ENCODE data around the gene ACBD6.

DNA sequence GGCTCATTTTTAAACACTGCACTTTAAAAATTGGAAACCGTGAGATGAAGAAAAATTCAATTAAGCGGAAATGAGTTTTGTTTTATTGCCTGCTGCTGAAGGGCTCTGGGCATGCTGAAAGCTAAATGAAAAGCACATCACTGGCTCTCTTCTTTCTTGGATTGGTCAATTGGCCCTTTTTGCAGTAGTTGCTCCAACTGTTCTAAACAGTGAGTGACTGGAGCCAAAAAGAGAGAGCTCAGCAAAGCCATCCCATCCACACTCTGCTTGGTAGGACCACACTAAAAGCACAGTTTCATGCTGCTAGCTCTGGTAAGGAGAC is 224.2 kb downstream of the ACBD6 start:
- TF ChIP-seq TCF12 (IDR thresholded peaks at IDR 0.05; ENCODE audit: low read depth, low read length) (no peak), SIN3A (IDR thresholded peaks at IDR 0.05; ENCODE audit: low read depth, low read length) (no peak), DPF2 (IDR thresholded peaks at IDR 0.05) (no peak), NRF1 (conservative IDR thresholded peaks at IDR 0.05; ENCODE audit: low read depth, low read length) (no peak), STAT3 (IDR thresholded peaks at IDR 0.05; ENCODE audit: low read depth, low read length) (no peak)
- TF ChIP-seq, protein P1, sequence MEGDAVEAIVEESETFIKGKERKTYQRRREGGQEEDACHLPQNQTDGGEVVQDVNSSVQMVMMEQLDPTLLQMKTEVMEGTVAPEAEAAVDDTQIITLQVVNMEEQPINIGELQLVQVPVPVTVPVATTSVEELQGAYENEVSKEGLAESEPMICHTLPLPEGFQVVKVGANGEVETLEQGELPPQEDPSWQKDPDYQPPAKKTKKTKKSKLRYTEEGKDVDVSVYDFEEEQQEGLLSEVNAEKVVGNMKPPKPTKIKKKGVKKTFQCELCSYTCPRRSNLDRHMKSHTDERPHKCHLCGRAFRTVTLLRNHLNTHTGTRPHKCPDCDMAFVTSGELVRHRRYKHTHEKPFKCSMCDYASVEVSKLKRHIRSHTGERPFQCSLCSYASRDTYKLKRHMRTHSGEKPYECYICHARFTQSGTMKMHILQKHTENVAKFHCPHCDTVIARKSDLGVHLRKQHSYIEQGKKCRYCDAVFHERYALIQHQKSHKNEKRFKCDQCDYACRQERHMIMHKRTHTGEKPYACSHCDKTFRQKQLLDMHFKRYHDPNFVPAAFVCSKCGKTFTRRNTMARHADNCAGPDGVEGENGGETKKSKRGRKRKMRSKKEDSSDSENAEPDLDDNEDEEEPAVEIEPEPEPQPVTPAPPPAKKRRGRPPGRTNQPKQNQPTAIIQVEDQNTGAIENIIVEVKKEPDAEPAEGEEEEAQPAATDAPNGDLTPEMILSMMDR (IDR thresholded peaks at IDR 0.05 in 2 of 3, conservative IDR thresholded peaks at IDR 0.05 in 1 of 3; ENCODE audit: control insufficient read depth in 2 of 3, extremely low read depth in 1 of 3, insufficient read depth in 1 of 3, low read depth in 3 of 3, low read length in 3 of 3), result no peak
- TF ChIP-seq, protein P2, sequence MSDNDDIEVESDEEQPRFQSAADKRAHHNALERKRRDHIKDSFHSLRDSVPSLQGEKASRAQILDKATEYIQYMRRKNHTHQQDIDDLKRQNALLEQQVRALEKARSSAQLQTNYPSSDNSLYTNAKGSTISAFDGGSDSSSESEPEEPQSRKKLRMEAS (IDR thresholded peaks at IDR 0.05; ENCODE audit: low read depth, low read length), result no peak
- TF ChIP-seq, protein P3, sequence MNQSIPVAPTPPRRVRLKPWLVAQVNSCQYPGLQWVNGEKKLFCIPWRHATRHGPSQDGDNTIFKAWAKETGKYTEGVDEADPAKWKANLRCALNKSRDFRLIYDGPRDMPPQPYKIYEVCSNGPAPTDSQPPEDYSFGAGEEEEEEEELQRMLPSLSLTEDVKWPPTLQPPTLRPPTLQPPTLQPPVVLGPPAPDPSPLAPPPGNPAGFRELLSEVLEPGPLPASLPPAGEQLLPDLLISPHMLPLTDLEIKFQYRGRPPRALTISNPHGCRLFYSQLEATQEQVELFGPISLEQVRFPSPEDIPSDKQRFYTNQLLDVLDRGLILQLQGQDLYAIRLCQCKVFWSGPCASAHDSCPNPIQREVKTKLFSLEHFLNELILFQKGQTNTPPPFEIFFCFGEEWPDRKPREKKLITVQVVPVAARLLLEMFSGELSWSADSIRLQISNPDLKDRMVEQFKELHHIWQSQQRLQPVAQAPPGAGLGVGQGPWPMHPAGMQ (IDR thresholded peaks at IDR 0.05; ENCODE audit: borderline replicate concordance), result no peak

Data from GM12878 (cell line).